Measurements from ENCODE around the gene DCUN1D1.

DCUN1D1 gene

DNA sequence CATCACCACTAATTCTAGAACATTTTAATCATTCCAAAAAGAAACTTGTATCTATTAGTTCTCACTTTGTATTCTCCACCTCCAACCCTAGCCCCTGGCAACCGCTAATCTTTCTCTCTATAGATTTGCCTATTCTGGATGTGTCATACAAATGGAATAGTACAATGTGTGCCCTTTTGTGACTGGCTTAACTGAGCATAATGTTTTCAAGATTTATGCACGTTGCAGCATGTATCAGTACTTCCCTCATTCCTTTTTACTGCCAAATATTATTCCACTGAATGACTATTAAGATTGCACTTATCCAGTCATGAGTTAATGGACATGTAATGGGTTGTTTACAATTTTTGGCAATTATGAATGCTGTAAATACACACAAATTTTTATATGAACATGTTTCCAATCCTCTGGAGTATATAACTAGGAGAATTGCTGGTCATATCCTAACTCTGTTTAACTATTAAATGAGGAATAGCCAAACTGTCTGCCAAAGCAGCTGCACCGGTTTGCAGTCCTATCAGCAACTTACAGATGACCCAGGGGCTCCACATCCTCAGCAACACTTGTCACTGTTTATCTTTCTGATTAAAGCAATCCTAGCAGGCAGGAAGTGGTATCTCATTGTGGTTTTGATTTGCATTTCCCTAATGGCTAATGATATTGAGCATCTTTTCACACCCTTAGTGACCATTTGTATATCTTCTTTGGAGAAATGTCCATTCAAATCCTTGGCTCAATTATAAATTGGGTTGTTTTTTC lies 42.9 kb downstream of the DCUN1D1 start:
- Histone ChIP-seq H3K36me3 (peaks cover 4% of the 10 kb centered on the region; the same call in 1 of the 2 replicates), H3K4me3 (no peak overlapping the region), H3K9me3 (peaks cover 15% of the 10 kb centered on the region), H3K4me2 (peak overlapping the region; percentile 37), H4K20me1 (no peaks in the 10 kb centered on the region), H3K27ac (no peak overlapping the region), H3K9ac (no peak overlapping the region), H3K27me3 (no peaks in the 10 kb centered on the region), H3K4me1 (peaks cover 12% of the 10 kb centered on the region)
- TF ChIP-seq Cebpa-rat (IDR thresholded peaks at IDR 0.05): no peak

DNA sequence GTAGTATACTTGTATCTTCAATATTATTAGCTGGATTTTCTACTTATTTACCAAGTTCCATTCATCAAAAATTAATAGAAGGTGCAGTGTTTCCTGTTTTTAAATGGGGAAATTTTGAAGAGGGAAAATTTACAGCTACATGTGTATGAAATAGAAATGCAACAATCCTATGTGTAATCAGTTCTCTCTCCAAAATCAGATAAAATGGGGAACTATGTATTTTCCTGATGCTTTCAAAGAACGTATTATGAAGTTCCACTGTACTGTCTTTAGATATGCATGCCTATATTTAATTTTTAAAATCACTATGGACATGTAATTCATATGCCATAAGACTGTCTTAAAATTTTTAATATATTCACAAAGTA lies 43.4 kb downstream of the DCUN1D1 start:
- H3K27me3 ChIP-seq: no peaks in the 10 kb centered on the region
- no peak overlapping the region for H3K4me3 ChIP-seq
- no peaks in the 10 kb centered on the region for H4K20me1 ChIP-seq
- no peak overlapping the region for H3K27ac ChIP-seq
- no peak overlapping the region for H3K4me2 ChIP-seq
- H3K4me1 ChIP-seq: peaks cover 12% of the 10 kb centered on the region
- peaks cover 4% of the 10 kb centered on the region; the same call in 1 of the 2 replicates for H3K36me3 ChIP-seq
- TF ChIP-seq Cebpa-rat (IDR thresholded peaks at IDR 0.05): no peak
- peaks cover 21% of the 10 kb centered on the region for H3K9me3 ChIP-seq
- no peak overlapping the region for H3K9ac ChIP-seq

DNA sequence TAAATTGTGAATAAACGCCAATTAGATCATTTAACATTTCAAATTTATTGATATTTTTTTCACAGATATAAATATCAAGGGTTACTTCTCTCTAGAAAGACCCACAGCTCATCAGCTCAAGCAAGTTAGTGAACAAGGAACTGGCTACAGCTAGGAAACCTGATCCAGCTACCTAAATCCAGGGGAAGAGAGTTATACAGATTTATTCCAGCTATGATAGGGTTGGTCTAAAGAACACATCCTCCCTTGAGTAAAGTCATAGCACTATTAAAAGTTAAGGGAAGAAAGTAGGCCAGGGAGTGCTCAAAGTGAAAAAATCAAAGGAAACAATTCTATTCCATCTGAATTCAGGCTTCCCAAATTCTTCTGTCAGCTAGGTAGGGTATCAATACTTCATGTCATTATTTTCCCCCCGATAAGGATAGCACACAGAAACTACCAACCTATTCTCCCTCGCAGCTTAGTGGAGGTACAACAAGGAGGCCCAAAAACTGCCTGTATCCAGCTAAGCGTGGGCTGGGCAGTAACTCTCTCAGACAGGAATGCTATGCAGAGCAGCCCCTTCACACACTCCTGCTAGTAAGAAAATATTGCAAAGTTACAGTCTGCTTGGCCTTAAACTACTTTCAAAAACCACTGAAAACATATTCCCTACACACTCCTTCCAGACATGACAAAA lies 44.0 kb downstream of the DCUN1D1 start:
- no peak overlapping the region for H3K4me2 ChIP-seq
- no peaks in the 10 kb centered on the region for H3K27me3 ChIP-seq
- TF ChIP-seq Cebpa-rat (IDR thresholded peaks at IDR 0.05): no peak
- no peaks in the 10 kb centered on the region for H4K20me1 ChIP-seq
- no peak overlapping the region for H3K27ac ChIP-seq
- peaks cover 4% of the 10 kb centered on the region; the same call in 1 of the 2 replicates for H3K36me3 ChIP-seq
- H3K9ac ChIP-seq: no peak overlapping the region
- H3K4me1 ChIP-seq: peaks cover 12% of the 10 kb centered on the region
- no peak overlapping the region for H3K4me3 ChIP-seq
- H3K9me3 ChIP-seq: peaks cover 26% of the 10 kb centered on the region

DNA sequence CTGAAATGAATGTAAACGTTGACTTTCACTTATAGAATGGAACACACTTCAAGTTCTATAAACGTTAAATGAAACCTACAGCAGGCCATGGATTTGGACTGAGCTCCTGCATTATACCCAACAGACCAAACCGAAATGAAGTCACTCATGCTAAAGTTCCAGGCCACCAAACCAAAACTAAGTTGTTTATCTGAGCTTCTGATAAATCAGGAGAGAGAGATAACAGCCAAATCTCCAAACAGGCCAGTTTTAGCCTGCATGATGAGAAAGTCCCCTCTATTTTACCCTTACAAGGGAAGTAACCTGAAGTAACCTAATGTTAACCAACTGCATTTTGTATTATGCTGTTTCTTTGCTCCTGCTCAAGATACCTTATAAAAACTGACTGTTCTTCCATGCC lies 44.5 kb downstream of the DCUN1D1 start:
- no peak overlapping the region for H3K4me2 ChIP-seq
- no peak overlapping the region for H3K9ac ChIP-seq
- peaks cover 4% of the 10 kb centered on the region; the same call in 1 of the 2 replicates for H3K36me3 ChIP-seq
- TF ChIP-seq Cebpa-rat (IDR thresholded peaks at IDR 0.05): no peak
- H3K4me3 ChIP-seq: no peak overlapping the region
- no peaks in the 10 kb centered on the region for H3K27me3 ChIP-seq
- peaks cover 30% of the 10 kb centered on the region for H3K9me3 ChIP-seq
- no peaks in the 10 kb centered on the region for H4K20me1 ChIP-seq
- H3K27ac ChIP-seq: no peak overlapping the region
- peaks cover 12% of the 10 kb centered on the region for H3K4me1 ChIP-seq

DNA sequence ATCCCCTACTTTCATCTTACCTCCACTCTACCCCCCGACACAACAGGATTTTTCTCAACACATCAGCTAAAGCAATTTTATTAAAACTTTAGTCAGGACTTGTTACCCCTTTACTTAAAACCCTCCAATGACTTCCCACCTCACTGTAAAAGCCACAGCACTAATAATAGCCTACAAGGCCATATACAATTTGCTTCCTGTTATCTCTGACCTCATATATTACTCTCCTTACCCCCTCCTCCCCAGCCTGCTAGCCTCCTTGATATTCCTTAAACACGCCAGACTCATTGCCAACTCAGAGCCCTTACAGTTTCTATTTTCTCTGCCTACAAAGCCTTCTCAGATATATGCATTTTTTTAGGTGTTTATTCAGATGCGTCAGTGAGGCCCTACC lies 54.4 kb downstream of the DCUN1D1 start:
- no peaks in the 10 kb centered on the region for H4K20me1 ChIP-seq
- peaks cover 9% of the 10 kb centered on the region for H3K4me1 ChIP-seq
- 0 out of 2 replicates have a peak overlapping the region, but pooled peaks have one; percentile 21 for H3K4me2 ChIP-seq
- 0 out of 2 replicates have a peak, but pooled peaks cover 4% of the 10 kb centered on the region for H3K36me3 ChIP-seq
- no peak for TF ChIP-seq Cebpa-rat (IDR thresholded peaks at IDR 0.05)
- H3K27ac ChIP-seq: no peak overlapping the region
- H3K9me3 ChIP-seq: no peaks in the 10 kb centered on the region
- no peak overlapping the region for H3K9ac ChIP-seq
- H3K27me3 ChIP-seq: no peaks in the 10 kb centered on the region
- H3K4me3 ChIP-seq: no peak overlapping the region

DNA sequence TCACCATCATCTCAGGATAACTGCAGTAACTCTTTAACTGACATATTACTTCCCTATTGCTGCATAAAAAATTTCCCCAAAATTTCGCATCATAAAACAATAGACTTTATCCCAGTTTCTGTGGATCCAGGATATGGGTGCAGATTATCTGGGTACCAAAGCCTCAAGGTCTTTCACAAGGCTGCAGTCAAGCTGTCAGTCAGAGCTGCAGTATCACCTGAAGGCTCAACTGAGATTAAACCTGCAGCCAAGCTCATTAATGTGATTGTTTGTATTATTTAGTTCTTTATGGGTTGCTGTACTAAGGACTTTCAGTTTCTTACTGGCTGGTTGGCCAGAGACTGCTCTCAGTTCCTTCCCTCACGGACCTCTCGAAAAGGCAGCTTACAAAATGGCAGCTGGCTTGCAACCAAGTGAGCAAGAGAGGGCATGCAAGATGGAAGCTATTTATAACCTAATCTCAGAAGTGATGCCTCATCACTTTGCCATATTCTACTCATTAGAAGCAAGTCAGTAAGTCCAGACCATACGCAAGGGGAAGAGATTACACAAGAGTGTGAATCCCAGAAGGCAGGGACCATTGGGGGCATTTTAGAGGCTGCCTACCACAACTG lies 54.9 kb downstream of the DCUN1D1 start:
- 0 out of 2 replicates have a peak overlapping the region, but pooled peaks have one; percentile 21 for H3K4me2 ChIP-seq

DNA sequence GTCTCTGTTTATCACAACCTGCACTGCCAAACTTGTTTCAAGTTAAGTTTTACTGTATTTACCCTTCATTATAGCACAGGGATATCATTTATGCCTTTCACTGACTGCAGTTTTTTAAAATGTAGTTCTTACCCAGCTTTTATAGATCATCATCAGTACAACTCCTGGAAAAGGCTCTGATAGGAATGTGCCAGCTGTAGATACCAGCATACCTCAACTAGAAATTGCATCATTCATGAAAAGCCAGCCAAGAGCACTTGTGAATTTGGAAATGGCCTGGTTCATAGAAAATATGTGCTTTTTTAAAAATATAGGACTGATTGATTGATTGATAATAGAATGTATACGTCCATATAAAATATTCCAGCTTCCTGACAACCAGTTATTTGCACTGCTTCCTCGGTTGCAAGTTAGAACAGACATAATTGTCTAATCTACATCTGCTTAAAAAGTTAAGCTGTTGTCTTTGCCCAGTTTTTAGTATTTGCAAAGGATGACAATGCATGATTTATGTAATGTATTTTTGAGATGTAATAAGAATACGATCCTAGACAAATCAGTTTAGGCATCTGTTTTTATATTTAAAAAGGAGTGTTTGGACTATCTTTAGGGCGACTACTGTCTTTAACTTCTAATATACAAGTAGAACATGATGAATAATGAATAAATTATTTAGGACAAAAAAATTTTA lies 58.5 kb downstream of the DCUN1D1 start:
- Histone ChIP-seq H3K4me2 (no peak overlapping the region), H3K4me1 (peaks cover 9% of the 10 kb centered on the region), H3K9ac (no peak overlapping the region), H4K20me1 (no peaks in the 10 kb centered on the region), H3K4me3 (no peak overlapping the region), H3K27me3 (no peaks in the 10 kb centered on the region), H3K27ac (no peak overlapping the region), H3K36me3 (peaks cover 14% of the 10 kb centered on the region; the same call in 1 of the 2 replicates), H3K9me3 (no peaks in the 10 kb centered on the region)
- TF ChIP-seq Cebpa-rat (IDR thresholded peaks at IDR 0.05): no peak

More for the DNA sequence above, 54.9 kb downstream of the DCUN1D1 start:
- H4K20me1 ChIP-seq: no peaks in the 10 kb centered on the region
- H3K27me3 ChIP-seq: no peaks in the 10 kb centered on the region
- no peak for TF ChIP-seq Cebpa-rat (IDR thresholded peaks at IDR 0.05)
- no peak overlapping the region for H3K9ac ChIP-seq
- H3K9me3 ChIP-seq: no peaks in the 10 kb centered on the region
- H3K36me3 ChIP-seq: peaks cover 4% of the 10 kb centered on the region; the same call in 1 of the 2 replicates
- no peak overlapping the region for H3K4me3 ChIP-seq
- no peak overlapping the region for H3K27ac ChIP-seq
- H3K4me1 ChIP-seq: peaks cover 9% of the 10 kb centered on the region

DNA sequence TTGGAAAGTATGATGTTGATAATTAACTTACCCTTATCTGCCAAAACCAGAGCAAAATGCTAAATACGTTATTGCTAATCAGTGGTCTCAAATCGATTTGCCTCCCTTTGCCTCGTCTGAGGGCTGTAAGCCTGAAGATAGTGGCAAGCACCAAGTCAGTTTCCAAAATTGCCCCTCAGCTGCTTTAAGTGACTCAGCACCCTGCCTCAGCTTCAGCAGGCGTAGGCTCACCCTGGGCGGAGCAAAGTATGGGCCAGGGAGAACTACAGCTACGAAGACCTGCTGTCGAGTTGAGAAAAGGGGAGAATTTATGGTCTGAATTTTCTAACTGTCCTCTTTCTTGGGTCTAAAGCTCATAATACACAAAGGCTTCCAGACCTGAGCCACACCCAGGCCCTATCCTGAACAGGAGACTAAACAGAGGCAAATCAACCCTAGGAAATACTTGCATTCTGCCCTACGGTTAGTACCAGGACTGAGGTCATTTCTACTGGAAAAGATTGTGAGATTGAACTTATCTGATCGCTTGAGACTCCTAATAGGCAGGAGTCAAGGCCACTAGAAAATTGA lies 59.7 kb downstream of the DCUN1D1 start:
- Histone ChIP-seq H3K9ac (no peak overlapping the region), H3K4me3 (no peak overlapping the region), H3K27me3 (no peaks in the 10 kb centered on the region), H3K4me1 (peaks cover 3% of the 10 kb centered on the region), H3K4me2 (no peak overlapping the region), H4K20me1 (no peaks in the 10 kb centered on the region), H3K9me3 (no peaks in the 10 kb centered on the region), H3K36me3 (peaks cover 15% of the 10 kb centered on the region; the same call in 1 of the 2 replicates), H3K27ac (no peak overlapping the region)
- no peak for TF ChIP-seq Cebpa-rat (IDR thresholded peaks at IDR 0.05)

DNA sequence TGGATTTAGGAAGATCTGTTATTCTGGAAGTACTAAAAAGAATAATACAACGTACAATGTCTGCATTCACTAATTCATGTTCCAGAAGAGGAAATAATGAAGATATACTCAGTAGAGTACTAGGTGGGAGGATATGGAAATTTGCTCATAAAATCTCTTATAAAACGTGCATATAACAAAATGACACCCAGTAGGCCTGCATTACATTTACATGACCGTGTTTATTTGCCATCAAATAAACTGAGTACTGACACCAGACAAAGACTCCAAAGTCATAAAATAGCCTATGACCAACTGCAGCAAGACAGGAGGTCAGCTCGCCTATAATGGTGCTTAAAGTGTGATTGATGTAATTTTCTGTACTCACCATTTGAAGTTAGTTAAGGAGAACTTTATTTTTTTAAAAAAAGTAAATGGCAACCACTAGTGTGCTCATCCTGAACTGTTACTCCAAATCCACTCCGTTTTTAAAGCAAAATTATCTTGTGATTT lies 60.4 kb downstream of the DCUN1D1 start:
- no peak for TF ChIP-seq Cebpa-rat (IDR thresholded peaks at IDR 0.05)
- no peaks in the 10 kb centered on the region for H3K4me1 ChIP-seq
- no peak overlapping the region for H3K27ac ChIP-seq

More for the DNA sequence above, 60.4 kb downstream of the DCUN1D1 start:
- no peaks in the 10 kb centered on the region for H3K9me3 ChIP-seq
- no peaks in the 10 kb centered on the region for H3K27me3 ChIP-seq
- H3K9ac ChIP-seq: no peak overlapping the region
- H3K4me3 ChIP-seq: no peak overlapping the region
- peaks cover 14% of the 10 kb centered on the region; the same call in 1 of the 2 replicates for H3K36me3 ChIP-seq
- H3K4me2 ChIP-seq: no peak overlapping the region
- no peaks in the 10 kb centered on the region for H4K20me1 ChIP-seq

All from BLaER1 (cell line).